Measurements from ENCODE around the gene C22orf31.
A peak's percentile ranks its signal among the peaks of the same experiment; 100 is the strongest.

The C22orf31 gene

DNA sequence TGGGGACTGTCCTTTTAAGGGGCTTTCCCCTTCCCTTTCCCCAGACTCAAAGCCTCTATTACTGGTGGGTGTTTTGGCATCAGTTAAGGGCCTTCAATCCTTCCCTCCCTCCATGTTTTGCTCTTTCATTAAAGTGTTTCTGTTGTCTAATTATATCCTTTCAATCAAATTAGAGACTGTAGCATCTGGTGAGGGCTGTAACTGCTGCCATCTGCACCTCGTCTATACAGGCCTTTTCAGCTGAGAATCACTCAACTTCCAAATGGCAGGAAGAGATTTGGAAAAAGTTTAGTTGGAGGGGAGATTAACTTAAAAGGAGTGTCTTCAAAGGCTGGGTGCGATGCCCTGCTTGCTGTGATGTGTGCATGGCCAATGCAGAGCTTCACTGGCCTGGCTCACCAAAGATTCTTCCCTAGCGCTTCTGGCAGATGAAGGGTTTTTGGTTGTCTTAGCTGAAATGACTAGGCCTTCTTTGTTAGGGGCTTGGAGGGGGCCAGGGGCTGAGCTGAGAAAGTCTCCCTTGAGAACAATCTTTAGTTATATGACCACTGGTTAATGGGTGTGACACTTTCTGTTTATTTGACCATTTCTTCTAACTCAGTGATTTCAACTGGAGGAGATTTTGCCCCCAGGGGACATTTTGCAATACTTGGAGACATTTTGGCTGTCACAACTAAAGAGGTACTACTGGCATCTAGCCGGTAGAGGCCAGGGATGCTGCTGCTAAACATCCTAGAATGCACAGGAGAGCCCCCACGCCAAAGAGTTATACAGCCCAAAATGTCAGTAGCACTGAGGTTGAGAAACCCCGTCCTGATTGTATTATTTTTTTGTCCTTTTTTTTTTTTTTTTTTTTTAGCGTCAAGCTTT lies 18.7 kb upstream of the C22orf31 start:
- no peak for DNase-seq

DNA sequence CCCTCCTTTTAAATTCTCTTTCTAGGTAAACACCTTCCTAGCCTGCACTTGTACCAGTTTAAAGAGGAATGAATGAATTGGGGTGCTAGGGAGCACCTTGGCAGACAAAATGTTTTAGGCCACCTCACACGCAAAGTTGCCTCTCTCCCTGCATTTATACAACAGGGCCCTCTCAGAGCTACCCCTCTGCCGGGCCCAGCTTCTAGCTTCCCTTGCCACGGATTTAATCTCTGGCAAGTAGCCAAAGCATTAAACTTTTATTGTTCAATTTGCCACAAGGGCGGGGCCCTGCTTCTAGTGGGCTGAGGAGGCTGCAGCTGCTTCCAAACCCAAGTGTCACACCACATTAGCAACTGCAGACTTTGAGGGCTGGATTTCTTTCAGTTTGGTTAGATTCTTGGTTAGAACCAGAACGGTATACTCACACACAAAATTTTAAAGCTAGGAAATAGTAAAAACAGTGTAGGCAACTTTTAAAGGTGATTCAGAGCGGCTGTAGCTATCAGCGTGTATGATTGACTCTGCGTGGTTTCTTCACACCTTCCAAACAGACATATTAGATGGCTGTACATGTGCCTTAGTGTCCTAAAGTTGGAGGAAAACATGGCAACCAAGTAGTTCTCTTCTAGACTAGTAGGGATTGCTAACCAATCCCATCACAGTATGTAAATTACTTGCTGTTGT lies 17.7 kb upstream of the C22orf31 start:
- no peak for DNase-seq

DNA sequence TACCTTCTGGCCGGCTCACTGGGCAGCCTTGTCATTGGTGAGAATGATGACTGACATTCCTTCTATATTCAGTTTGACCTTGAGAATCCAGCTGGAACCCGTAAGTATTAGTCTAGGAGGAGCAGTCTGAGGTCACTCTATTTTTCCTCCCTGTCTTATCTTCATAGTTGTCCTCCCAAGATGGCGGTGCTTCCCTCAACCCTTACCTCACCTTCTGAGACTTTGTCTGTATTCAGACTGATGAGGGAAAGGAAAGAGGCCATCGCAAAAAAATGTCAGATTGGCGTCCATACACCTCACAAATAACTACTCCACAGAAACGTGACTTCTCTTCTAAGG lies 17.2 kb upstream of the C22orf31 start:
- DNase-seq = no peak

DNA sequence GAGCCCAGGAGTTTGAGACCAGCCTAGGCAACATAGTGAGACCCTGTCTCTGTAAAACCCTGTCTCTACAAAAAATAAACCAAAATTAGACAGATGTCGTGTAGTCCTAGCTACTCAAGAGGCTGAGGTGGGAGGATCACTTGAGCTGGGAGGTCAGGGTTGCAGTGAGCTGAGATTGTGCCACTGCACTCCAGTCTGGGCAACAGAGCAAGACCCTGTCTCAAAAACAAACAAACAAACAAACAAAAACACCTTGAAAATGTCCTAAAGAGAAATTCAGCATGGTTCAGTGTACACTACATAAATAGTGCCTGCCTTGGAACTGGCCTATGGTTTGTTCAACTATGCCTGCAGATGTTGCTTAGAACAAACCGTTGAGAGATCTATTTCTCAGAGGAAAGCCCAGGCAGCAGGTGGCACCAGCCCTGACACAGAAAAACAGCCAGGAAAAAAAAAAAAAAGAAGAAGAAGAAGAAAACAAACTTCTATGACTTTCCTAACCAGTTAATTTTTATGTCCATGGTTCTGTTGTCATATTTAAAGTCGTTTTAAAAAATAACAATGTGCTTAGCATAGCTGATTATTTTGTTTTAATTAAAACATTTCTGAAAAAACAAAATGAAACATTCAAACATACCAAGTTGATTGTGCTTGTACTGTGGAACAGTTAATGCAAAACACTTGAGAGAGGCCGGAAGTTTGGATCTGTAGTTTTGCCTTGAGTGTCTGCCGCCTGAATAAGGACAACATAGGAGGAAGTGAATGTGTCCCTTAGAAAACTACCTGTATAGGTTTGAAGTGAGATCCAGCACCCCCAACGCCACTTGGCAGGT lies 16.6 kb upstream of the C22orf31 start:
- no peak for DNase-seq

DNA sequence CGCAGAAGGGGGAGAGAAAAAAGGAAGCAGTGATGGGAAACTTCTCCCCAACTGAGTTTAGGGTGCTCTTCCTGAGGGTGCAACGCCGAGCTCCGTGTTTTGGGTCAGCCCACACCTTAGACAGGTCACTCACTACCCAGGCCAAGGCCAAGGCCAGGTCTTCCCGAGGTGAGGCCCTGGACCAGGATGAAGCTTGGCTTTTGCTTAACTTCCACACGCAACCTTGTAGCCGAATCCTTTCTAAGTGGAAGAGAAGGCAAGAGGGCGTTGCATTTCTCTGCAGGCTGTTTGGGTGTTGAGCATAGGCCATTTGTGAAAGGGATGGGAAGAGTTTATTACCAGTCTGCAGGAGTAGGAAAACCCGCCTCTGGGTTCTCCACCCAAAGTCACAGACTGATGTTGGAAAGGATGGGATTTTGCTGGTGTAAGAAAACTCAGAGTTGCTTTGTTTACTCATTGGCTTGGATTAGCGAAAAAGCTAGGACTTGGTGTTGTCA lies 12.7 kb upstream of the C22orf31 start:
- no peak for DNase-seq

DNA sequence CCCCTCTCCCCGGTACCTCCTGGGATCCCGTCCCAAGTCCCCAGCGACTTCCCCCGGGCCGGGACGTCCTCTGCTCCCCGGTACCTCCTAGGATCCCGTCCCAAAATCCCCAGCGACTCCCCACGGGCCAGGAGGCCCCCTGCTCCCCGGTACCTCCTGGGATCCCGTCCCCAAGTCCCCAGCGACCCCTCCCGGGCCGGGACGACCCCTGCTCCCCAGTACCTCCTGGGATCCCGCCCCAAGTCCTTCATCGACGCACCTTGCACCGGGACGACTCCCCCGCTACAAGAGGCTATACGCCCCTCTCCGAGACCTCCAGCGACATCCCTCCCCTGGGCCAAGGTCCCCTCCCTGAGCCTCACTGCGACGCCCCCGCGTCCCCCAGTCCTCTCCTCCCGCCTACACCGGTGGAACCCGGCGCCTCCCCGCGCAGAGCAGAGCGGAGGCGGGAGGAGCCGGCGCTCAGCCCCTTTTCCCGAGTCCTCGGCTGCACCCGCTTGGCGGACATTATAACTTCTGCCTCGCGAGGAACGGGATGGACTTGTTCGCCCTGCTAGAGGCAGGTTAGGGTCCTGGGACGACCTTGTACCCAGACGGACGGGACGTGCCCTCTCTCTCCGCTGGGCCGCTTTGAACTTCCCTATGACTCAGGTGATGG lies 12.1 kb upstream of the C22orf31 start:
- peak in 1 of 2 donors; percentile 6 for DNase-seq

DNA sequence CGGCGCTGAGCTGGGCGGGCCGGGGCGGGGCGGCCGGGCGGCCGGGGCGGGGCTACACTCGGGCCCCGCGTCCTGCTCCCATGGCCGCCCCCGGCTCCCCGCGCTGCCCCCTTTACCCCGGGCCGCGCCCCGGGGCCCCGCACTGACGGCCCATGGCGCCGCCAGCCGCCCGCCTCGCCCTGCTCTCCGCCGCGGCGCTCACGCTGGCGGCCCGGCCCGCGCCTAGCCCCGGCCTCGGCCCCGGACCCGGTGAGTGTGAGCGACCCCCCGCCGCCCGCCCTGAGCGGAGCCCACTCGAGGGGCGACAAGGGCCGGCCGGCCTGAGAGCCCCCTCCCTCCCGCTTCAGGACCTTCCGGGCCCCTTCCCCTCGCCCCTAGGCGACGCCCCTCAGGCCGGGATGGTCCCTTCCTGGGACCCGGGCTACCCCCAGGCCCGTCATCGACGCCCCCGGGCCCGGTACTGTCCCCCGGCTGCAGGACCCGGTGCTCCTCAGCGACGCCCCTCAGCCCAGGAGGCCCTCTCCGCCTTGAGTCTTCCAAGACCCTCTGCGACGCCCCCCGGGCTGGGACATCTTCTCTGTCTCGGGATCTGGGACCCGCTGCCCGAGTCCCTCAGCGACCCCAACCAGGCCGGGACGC lies 11.5 kb upstream of the C22orf31 start, which contains the start of gene KREMEN1:
Gene KREMEN1 (plus strand): TSS at position 57 of the 639 bp plus-strand sequence. CDS start 96 bp downstream, at position 153.
- DNase-seq = no peak

DNA sequence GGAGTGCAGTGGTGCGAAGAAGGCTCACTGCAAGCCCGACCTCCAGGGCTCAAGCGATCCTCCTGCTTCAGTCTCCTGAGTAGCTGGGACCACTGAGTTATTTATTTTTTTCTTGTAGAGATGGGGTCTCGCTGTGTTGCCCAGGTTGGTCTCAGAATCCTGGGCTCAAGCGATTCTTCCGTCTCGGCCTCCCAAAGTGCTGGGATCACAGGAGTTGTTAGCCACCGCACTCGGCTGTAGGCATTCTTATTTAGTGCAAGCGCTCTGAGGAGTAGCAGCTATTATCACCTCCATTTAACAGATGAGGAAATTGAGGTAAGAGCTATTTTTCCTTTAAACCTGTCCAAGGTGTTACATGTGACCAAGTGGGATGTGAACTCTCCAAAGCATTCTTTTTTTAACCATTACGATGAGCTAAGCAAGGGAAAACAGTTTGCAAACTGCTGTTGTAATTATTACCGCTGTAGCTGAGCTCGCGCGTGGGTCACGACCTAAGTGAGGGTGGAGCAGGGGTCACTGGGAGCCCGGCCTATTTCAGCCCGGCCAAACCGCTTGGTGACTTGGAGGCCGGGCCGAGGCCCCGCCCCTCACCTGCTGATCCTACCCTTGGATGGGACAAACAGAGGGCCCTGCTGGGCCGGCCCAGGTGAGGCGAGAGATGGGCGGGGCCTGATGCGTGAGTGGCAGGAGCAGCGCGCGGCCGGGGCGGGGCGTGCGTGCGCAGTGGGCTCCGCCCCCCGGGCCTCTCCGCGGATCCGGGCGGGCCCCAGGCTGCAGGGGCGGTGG lies 10.8 kb upstream of the C22orf31 start:
- peak; percentile 50 to 68 for DNase-seq

DNA sequence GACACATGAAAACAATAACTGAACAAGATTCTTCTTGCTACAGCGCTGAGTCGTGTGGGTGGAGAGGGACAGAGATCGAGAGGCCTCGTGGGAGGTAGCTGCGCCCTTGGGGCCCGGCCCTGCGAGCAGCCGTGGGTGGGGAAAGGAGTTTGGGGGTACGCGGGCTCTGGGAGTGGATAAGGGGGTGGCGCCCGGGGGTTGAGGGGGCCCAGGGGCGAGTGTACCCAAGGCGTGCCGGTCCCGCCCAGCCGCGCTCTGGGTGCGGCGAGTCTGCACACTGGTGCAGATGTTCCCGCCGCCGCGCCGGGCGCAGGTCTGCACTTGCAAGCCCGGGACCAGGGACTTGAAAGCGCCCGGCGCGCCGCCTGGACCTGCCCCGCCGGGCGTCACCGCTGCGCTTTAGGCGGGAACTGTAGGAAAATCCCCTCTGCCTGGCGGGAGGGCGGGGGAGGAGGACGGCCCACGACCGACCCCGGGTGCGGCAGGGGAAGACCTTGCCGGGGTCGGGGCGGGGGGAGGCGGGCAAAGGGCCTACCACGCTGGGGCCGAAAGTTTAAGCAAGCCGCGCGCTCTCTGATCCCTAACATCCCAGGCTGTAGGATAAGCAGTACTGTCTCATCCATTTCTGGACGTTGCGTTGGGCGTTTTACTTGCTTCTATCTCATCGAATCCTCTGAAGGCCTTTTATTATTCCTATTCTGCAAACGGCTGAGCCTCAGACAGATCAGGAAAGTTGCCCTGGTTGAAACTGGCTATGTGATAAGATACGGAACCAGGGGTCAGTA lies 9.8 kb upstream of the C22orf31 start:
- DNase-seq = no peak

DNA sequence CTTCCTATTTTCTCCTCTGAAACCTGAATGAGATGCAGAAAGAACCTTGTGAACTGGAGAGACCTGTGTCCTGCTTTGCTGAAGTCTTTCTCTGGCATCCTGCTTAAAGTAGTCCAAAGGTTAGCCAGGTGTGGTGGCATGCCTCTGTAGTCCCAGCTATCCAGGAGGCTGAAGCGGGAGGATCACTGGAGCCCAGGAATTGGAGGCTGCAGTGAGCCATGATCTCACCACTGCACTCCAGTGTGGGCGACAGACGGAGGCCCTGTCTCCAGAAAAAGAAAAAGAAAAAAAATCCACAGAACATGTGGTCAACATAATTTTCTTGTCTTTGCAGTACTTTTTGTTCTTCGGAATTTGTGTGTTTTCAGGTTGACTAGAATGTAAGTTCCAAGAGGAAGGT lies 8.9 kb upstream of the C22orf31 start:
- DNase-seq = no peak

DNA sequence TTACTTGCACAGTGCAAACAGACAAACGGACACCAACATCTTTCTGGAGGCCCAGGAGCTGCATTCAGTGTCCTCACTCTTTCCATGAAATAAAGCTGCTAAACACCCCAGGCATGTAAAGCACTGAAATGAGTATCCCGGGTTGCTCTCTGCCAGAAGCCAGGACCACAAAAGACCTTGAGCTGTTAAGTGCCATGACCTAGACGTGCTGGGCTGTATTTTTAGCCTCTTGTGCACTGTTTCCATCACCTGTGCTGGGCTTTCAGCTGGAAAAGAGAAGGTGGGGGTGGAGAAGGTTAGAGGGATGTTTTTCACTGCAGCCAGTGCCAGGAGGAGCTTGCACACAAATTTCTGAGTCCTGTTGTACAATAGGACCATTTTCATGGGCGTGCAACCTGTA lies 7.8 kb upstream of the C22orf31 start:
- DNase-seq = no peak

DNA sequence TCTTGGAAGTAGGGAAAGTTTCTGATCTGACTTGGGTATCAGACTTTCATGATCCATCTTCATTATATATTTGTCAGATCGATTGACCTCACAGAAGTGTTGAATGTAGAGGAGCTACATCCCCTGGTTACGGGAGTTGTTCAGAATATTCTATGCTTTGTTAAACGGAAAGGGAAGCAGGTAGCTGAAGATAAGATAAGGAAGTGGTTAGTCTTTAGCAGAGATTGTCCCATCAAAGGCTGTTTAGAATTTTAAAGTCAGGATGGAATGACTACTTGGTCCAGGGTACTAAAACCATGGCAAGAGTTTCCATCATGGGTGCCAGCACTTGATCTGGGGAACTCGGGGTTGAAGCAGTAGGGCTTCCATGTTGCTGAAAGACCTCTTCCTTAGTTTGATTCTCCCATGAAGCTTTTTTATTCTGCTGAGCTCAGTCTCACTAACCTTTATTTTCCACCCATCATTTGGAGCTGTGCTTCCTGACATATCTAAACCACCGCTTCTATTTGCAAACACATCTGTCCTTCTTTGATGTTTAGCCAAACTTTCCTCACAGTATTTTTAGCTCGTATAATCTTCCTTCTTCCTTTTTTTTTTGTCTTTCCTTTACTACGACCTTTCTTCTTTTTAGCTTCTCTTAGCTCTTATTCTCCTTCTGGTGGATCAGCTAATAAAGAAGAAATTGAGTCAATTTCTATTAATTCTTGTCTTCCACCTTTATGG lies 4.0 kb upstream of the C22orf31 start:
- no peak for DNase-seq

DNA sequence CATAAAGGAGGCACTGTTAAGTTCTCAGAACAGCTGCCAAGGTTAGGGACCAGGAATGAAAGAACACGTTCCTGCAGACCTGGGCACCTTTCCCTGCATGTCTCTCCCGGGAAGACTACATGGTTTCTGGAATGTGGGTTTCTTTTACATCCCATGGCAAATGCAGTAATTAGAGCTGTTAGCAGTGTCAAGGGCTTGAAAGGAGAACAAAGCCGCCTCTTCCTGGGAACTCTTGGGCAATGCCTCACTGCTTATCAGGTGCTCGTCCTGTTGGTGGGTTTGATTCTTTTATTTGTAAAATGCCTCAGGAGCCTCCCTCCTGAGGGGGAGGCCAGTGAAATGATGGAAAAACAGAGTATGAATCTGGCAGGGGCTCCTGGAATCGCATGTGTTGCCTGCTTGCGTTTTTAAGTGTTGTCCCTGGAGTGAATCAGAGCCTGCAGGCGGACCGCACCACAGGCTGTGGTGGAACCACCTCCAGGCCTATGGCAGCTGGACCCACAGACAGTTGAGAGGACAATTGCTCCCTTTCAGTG lies 723 bp upstream of the C22orf31 start:
- DNase-seq = no peak

DNA sequence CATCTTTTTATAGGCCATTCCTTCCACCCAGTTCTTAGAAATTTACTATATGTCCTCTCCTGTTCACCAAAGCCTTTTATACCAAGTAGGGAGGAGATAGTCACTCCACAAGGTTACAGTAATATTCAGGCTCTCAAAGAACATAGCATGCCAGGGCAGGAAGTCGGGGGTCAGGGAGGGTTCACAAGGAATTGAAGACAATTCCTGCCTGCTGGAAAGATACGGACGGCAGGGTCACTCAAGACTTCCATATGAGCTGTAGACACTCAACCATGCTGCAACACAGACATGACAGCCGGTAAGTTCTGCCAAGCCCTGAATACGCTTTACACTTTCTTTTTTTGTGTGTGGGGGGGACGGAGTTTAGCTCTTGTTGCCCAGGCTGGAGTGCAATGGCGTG lies 700 bp downstream of the C22orf31 start:
- no peak for DNase-seq

DNA sequence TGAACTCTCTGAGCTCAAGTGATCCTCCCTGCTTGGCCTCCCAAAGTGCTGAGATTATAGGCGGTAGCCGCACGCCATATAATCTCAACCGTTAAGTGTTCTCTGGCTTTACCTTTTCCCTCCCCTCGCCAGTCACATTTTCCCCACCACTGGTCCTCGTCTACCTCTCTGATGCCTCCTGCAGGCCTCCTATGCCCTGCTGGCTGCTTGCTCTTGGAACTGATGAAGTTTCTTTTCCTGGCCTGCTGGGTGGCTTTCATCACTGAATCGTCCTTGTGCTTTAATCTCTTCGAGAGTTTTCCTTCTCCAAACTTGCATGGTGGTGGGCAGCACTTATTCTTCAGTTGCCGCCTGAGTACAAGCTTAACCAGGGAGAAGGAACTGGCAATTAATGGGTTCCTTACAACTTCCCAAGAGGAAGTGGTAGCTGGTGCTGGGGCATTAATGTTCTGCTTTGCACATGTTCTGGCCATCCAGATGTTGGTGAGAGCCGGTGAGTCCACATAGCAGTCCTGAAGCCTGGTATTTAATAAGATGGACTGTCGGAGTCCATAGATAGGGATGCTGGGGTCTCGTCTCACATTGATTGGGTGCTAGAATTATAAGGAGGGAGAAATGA lies 1.3 kb downstream of the C22orf31 start:
- no peak for DNase-seq

DNA sequence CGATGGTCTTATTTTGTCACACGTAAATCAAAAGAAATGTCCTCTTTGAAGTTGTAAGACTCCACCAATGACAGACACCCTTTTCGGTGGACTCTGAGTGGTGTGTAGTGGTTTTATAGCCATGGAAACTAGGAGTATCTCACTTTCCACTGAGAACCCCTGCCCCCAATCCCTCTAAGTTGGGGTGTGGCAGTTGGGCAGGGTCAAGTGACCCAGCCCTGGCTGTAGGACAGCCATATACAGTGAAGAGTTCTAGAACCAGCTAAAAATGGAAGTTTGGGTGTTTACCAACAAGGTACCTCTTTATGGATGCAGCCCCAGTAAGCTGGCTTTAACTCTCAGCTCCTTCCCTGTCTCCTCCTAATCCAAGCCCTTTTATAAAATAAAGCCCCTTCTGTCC lies 5.2 kb downstream of the C22orf31 start:
- no peak for DNase-seq

DNA sequence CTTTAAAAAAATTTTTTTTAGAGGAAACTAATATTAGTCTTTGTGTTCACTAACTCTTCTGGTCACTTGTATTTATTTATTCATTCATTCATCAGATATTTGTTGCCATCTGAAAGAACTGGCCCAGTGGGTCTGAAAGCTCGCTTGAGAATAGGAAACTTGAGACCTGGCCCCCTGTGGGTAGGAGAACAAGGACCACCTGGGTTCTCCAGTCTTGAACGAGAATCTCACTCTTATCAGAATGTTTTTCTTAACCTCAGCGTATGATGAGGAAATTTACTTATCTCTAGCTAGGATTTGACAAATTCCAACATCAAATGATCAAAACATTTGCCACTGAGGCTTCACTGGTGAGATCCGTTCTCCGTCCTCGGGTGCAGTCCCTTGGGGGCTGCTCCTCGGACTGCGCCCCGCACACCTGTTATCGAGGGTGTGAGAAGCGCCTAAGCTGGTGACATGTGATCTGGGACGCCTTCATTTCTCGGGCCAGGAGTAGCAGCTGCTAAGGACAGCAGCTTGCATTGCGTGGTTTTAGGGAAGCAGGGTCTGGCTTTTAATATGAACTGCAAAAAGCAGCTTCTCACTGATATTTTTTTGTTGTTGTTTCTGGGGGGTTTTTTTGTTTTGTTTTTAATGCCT lies 6.3 kb downstream of the C22orf31 start:
- no peak for DNase-seq

DNA sequence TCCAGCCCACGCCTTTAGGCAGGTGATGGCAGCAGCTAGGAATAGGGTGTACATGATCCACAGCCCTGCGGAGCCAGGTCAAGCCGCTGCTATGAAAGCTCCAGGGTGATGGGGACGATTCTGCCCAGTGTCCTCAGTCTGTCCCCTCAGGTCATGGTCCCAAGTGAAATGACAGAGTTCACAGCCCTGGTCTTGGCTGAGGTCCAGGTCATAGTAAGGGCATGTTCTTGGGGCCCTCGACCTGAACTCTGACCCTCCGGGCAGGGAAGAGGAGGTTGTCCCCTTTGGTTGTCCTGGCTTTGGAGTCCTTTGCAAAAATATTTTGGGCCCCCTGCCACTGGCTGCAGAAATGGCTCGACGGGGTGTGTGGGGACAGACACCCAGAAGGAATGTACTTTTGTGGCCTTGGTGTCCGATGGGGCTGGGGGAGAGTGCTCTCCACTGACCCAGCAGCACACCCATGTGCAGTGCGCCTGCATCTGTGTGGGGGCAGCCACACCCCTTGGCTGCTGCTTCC lies 7.3 kb downstream of the C22orf31 start:
- no peak for DNase-seq
